Stimulated activated memory B cell treated with anti-CD40 and anti-IgM and Interleukin-4, amounts not matched to agents 10 μg/mL and 1 μg/mL and 100 μg/mL, for 72 hours (primary cell): Measurements from ENCODE around the gene NAPSA.

Source experiments
- ATAC-seq: fragments of 150-1000 bp; cut with Tn5 transposase; 2 replicates; pipeline ENCODE4 v1.10.0; 2021
- H3K27ac Mint-ChIP-seq: one replicate; pipeline ENCODE4 v1.8.0; 2022; ENCODE audit warnings: mild to moderate bottlenecking, mixed read lengths
- H3K27me3 Mint-ChIP-seq: one replicate; pipeline ENCODE4 v1.8.0; 2022; ENCODE audit warnings: mixed read lengths
- H3K36me3 Mint-ChIP-seq: one replicate; pipeline ENCODE4 v1.8.0; 2022; ENCODE audit warnings: mixed read lengths
- H3K4me1 Mint-ChIP-seq: one replicate; pipeline ENCODE4 v1.8.0; 2022; ENCODE audit warnings: mixed read lengths
- H3K4me3 Mint-ChIP-seq: one replicate; pipeline ENCODE4 v1.8.0; 2022; ENCODE audit warnings: mild to moderate bottlenecking, moderate library complexity, mixed read lengths
- H3K9me3 Mint-ChIP-seq: one replicate; pipeline ENCODE4 v1.8.0; 2022; ENCODE audit warnings: mixed read lengths

The NAPSA gene

DNA sequence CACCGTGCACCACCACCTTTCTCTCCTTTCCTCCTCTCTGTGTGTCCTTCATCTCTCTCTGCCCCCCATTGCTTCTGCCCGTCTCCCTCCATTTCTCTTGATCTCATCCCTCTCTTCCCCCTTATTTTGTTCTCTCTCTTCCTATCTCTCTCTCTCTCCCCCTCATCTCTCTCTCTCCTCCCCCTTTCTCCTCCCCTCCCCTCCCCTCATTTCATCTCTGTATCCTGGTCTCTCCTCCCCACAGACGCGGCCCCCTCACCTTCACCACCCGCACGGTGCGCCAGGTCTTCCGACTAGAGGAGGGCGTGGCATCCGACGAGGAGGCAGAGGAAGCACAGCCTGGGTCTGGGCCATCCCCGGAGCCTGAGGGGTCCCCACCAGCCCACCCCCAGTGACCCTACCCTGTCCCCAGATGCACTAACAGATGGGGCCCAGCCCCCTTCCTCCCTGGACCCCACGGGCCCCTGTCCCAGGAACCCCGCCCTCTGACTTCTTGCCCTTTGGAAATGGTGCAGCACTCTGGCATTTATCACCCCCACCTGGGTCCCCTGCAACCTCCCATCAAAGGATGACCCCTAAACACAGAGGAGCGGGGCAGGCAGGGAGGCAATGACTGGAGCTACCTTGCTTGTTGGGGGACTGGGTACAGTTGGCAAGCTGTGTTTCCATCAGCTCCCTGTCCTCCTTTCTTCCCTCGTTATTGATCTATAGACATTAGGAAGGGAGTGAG lies 55.9 kb downstream of the NAPSA start:
- Mint-ChIP-seq H3K4me3 (no peak overlapping the region), H3K4me1 (peaks cover 21% of the 10 kb centered on the region), H3K36me3 (no peaks in the 10 kb centered on the region), H3K27ac (no peak overlapping the region), H3K27me3 (peaks cover 72% of the 10 kb centered on the region), H3K9me3 (no peaks in the 10 kb centered on the region)
- ATAC-seq: peak; percentile 21

DNA sequence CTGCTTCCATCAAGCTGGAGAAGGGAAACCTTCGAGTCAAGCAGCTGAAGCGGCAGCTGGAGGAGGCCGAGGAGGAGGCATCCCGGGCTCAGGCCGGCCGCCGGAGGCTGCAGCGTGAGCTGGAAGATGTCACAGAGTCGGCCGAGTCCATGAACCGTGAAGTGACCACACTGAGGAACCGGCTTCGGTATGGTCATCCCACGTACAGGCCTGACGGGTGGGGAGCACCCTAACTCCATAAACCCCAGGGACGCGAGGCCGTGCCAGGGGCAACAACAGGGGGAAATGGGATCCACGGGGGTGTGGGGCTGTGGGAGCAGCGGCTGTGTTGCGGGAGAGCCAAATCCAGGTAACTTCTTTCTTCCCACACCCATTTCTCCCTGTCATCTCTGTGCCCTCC lies 56.4 kb downstream of the NAPSA start:
- H3K4me1 Mint-ChIP-seq: peaks cover 15% of the 10 kb centered on the region
- no peaks in the 10 kb centered on the region for H3K36me3 Mint-ChIP-seq
- peaks cover 71% of the 10 kb centered on the region for H3K27me3 Mint-ChIP-seq
- no peak overlapping the region for H3K27ac Mint-ChIP-seq
- H3K9me3 Mint-ChIP-seq: no peaks in the 10 kb centered on the region
- no peak overlapping the region for H3K4me3 Mint-ChIP-seq
- no peak for ATAC-seq
